ENCODE data around the gene ANKRD33B. TPM values are rescaled to one million over a fixed set of nuclear protein-coding genes. Genes with fewer than 3 reads are reported as not detected.

ANKRD33B gene
- total and polyA plus RNA-seq, 5 donors: 1.3 to 2.7 (median 2.3) TPM

- Histone ChIP-seq H3K4me1 (ENCODE audit: control insufficient read depth, insufficient read depth, low read length) (peaks cover 2% of the 10 kb centered on the region), H3K9me3 (ENCODE audit: control insufficient read depth, low read length) (no peaks in the 10 kb centered on the region), H3K4me3 (ENCODE audit: low read length) (no peak overlapping the region), H3K27me3 (ENCODE audit: control insufficient read depth, insufficient read depth) (no peaks in the 10 kb centered on the region), H3K27ac (ENCODE audit: low read length) (no peak overlapping the region)
- ATAC-seq (peak; percentile 14 to 17), DNase-seq (no peak)
- WGBS: 77% methylated on average over 14 of the region's 14 CpGs
- intact Hi-C loops (cut with DNase I): no loop called here
Measured at GRCh38 chr5:10538103-10538788, 25.6 kb upstream of the ANKRD33B start.

DNA sequence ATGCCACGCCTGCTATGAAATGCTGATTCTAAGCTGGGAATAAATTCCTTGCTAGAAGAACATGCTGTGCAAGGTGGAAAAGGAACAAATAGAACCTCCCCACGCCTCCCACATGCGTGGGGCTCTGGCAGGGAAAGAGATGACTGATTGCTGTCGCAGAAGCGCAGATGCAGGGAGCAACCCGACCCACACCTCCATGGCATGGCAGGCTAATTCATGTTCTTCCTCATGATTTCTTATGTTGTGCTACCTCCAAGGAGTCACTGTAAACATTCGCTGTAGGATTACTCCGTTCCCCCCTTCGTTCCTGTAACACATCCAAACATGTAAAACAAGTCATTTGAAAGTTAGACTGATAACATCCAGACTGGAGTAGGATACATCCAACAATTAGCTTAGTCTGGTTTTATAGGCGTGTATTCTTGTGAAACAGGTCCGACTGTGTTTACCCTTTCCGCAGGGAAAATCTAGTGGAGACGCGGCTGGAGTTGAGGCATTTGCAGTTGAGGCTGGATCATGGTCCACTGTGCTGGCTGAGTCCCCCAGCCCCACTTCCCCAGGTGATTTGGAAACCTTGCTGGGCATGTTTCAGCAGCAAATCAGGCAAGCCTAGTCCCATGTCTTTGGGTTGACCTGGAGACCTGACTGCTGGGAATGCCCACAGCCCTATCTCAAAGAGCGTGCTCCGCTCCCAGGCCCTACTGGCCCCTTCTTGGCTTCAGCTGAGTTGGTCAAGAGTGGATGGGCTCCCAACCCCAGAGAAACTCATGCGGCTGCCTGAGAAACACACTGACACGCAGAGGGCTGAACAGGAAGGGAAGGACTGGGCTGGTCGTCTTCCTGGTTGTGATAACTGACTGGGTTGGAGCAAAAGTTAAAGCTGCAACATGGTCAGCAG is 24.8 kb upstream of the ANKRD33B start:
- DNase-seq (no peak), ATAC-seq (peak; percentile 35 to 89)
- WGBS: 79% methylated on average over 19 of the region's 19 CpGs
- no peak overlapping the region for H3K27ac ChIP-seq (ENCODE audit: low read length)
- no peak overlapping the region for H3K4me3 ChIP-seq (ENCODE audit: low read length)
- no peaks in the 10 kb centered on the region for H3K9me3 ChIP-seq (ENCODE audit: control insufficient read depth, low read length)
- no peaks in the 10 kb centered on the region for H3K27me3 ChIP-seq (ENCODE audit: control insufficient read depth, insufficient read depth)
- intact Hi-C loops (cut with DNase I): no loop called here
- peaks cover 2% of the 10 kb centered on the region for H3K4me1 ChIP-seq (ENCODE audit: control insufficient read depth, insufficient read depth, low read length)

DNA sequence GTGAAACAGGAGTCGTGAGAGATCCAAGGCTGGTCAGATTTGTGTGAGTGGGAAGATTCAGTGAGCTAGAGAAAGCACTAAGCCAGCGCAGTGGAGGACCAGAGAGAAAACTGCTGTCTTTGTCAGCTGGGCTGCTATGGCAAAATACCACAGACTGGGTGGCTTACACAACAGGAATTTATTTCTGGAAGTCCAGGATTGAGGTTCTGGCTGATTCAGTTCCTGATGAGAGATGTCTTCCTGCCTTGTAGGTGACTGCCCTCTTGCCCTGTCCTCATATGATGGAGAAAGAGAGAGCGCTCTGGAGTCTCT is 24.2 kb upstream of the ANKRD33B start:
- WGBS: 72% methylated on average over 3 of the region's 3 CpGs
- no peak for DNase-seq
- ATAC-seq: peak in 1 of 2 donors; percentile 52
- Histone ChIP-seq H3K9me3 (ENCODE audit: control insufficient read depth, low read length) (no peaks in the 10 kb centered on the region), H3K27me3 (ENCODE audit: control insufficient read depth, insufficient read depth) (no peaks in the 10 kb centered on the region), H3K4me1 (ENCODE audit: control insufficient read depth, insufficient read depth, low read length) (peaks cover 2% of the 10 kb centered on the region), H3K4me3 (ENCODE audit: low read length) (no peak overlapping the region), H3K27ac (ENCODE audit: low read length) (no peak overlapping the region)
- intact Hi-C loops (cut with DNase I): no loop called here

DNA sequence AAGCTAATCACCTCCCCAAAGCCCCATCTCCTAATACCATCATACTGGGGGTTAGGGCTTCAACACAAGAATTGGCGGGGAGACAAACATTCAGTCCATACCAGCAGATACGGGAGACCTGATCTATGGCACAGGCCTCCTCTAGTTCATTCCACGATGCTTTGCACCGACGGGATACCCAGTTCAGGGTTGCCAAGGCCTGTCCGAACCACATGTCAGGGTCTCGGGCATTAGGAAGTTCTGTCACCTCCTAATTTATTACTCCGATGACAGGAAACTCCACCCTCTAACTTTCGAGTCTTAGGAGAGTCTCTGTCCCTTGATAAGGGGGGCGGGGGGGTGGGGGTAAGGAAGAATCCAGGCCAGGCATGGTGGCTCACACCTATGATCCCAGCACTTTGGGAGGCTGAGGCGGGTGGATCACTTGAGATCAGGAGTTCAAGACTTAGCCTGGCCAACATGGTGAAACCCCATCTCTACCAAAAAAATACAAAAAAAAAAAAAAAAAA is 23.8 kb upstream of the ANKRD33B start:
- WGBS: 85% methylated on average over 11 of the region's 11 CpGs
- Histone ChIP-seq H3K9me3 (ENCODE audit: control insufficient read depth, low read length) (no peaks in the 10 kb centered on the region), H3K4me3 (ENCODE audit: low read length) (no peak overlapping the region), H3K27me3 (ENCODE audit: control insufficient read depth, insufficient read depth) (no peaks in the 10 kb centered on the region), H3K4me1 (ENCODE audit: control insufficient read depth, insufficient read depth, low read length) (peaks cover 2% of the 10 kb centered on the region), H3K27ac (ENCODE audit: low read length) (no peak overlapping the region)
- ATAC-seq (no peak), DNase-seq (no peak)
- intact Hi-C loops (cut with DNase I): no loop called here

GRCh38 chr5:10540951-10541646 is 22.8 kb upstream of the ANKRD33B start:
- intact Hi-C loops (cut with DNase I): no loop called here
- Histone ChIP-seq H3K27me3 (ENCODE audit: control insufficient read depth, insufficient read depth) (no peaks in the 10 kb centered on the region), H3K4me1 (ENCODE audit: control insufficient read depth, insufficient read depth, low read length) (peaks cover 2% of the 10 kb centered on the region), H3K27ac (ENCODE audit: low read length) (no peak overlapping the region), H3K9me3 (ENCODE audit: control insufficient read depth, low read length) (no peaks in the 10 kb centered on the region), H3K4me3 (ENCODE audit: low read length) (no peak overlapping the region)
- 89% methylated on average over 13 of the region's 13 CpGs for WGBS
- no peak for DNase-seq
- ATAC-seq: no peak

DNA sequence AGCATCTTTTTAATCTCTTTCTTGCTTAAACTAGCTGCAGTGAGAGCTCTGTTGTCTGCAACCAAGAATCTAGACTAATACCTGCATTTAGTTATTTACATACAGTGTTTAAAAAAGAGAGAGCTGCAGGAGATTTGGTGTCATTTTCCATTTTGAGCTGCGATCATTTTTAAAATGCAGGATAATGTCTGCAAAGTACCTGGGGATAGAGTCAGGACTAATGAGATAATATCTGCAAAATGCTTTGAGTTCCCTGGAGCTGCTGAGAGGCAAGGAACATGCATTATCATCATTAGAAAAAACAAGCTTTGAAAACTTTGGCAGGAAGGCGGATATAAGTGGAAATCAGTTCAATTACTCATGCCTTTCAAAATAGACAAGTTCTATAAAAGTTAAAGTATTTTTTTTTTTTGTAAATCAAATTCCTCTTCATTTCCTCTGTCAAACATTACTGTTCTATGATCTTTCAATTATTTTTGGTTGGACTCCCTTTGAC is 21.8 kb upstream of the ANKRD33B start:
- ATAC-seq (no peak), DNase-seq (no peak)
- 60% methylated on average over 2 of the region's 2 CpGs for WGBS
- H3K9me3 ChIP-seq (ENCODE audit: control insufficient read depth, low read length): no peaks in the 10 kb centered on the region
- H3K27me3 ChIP-seq (ENCODE audit: control insufficient read depth, insufficient read depth): no peaks in the 10 kb centered on the region
- no peak overlapping the region for H3K4me3 ChIP-seq (ENCODE audit: low read length)
- intact Hi-C loops (cut with DNase I): no loop called here
- no peak overlapping the region for H3K27ac ChIP-seq (ENCODE audit: low read length)
- H3K4me1 ChIP-seq (ENCODE audit: control insufficient read depth, insufficient read depth, low read length): no peaks in the 10 kb centered on the region

DNA sequence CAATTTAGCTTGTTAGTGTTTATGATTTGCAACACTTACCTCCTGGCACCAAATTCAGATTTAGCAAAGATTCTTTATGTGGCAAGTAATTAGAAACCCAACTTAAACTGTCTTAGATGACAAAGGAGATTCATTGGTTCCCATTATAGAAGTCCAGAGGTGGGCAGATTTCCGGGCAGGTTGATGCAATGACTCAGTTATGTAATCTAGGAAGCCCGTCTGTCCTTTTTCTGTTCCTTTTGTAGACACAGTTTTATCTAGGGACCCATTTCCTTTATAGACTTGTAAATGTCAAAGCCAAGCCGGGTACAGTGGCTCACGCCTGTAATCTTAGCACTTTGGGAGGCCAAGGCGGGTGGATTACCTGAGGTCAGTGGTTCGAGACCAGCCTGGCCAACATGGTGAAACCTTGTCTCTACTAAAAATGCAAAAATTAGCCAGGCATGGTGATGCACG is 20.3 kb upstream of the ANKRD33B start:
- H3K27me3 ChIP-seq (ENCODE audit: control insufficient read depth, insufficient read depth): no peaks in the 10 kb centered on the region
- no peaks in the 10 kb centered on the region for H3K4me1 ChIP-seq (ENCODE audit: control insufficient read depth, insufficient read depth, low read length)
- no peaks in the 10 kb centered on the region for H3K9me3 ChIP-seq (ENCODE audit: control insufficient read depth, low read length)
- intact Hi-C loops (cut with DNase I): no loop called here
- ATAC-seq: no peak
- H3K4me3 ChIP-seq (ENCODE audit: low read length): no peak overlapping the region
- WGBS: 63% methylated on average over 7 of the region's 7 CpGs
- H3K27ac ChIP-seq (ENCODE audit: low read length): no peak overlapping the region
- DNase-seq: no peak

GRCh38 chr5:10545084-10545483 is 18.8 kb upstream of the ANKRD33B start:
- H3K4me1 ChIP-seq (ENCODE audit: control insufficient read depth, insufficient read depth, low read length): no peaks in the 10 kb centered on the region
- WGBS: 85% methylated on average over 8 of the region's 8 CpGs
- intact Hi-C loops (cut with DNase I): no loop called here
- H3K27me3 ChIP-seq (ENCODE audit: control insufficient read depth, insufficient read depth): no peaks in the 10 kb centered on the region
- DNase-seq (no peak), ATAC-seq (no peak)
- no peaks in the 10 kb centered on the region for H3K9me3 ChIP-seq (ENCODE audit: control insufficient read depth, low read length)
- no peak overlapping the region for H3K27ac ChIP-seq (ENCODE audit: low read length)
- H3K4me3 ChIP-seq (ENCODE audit: low read length): no peak overlapping the region

DNA sequence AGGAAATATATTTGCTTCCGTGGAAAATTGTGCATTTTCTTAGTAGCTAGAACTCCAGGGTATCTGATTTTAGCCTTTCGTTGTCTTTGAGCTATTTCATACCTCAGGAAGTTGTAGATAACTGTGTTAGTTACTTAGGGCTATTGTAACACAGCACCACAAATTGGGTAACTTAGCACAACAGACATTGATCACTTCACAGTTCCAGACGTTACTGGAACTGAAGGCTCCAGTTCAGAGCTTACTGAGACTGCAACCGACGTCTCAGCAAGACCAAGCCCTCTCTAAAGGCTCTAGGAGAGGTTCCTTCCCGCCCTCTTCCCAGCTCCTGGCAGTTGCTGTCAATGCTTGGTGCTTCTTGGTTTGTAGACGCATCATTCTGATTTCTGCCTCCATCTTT is 17.7 kb upstream of the ANKRD33B start:
- ATAC-seq (no peak), DNase-seq (no peak)
- no peak overlapping the region for H3K4me3 ChIP-seq (ENCODE audit: low read length)
- H3K27me3 ChIP-seq (ENCODE audit: control insufficient read depth, insufficient read depth): no peaks in the 10 kb centered on the region
- 56% methylated on average over 7 of the region's 7 CpGs for WGBS
- intact Hi-C loops (cut with DNase I): no loop called here
- no peaks in the 10 kb centered on the region for H3K9me3 ChIP-seq (ENCODE audit: control insufficient read depth, low read length)
- no peaks in the 10 kb centered on the region for H3K4me1 ChIP-seq (ENCODE audit: control insufficient read depth, insufficient read depth, low read length)
- H3K27ac ChIP-seq (ENCODE audit: low read length): no peak overlapping the region

GRCh38 chr5:10548418-10549122 is 15.3 kb upstream of the ANKRD33B start:
- DNase-seq (no peak), ATAC-seq (no peak)
- H3K27ac ChIP-seq (ENCODE audit: low read length): no peak overlapping the region
- peaks cover 4% of the 10 kb centered on the region for H3K4me1 ChIP-seq (ENCODE audit: control insufficient read depth, insufficient read depth, low read length)
- WGBS: 94% methylated on average over 48 of the region's 48 CpGs
- peaks cover 2% of the 10 kb centered on the region for H3K9me3 ChIP-seq (ENCODE audit: control insufficient read depth, low read length)
- H3K4me3 ChIP-seq (ENCODE audit: low read length): no peak overlapping the region
- no peaks in the 10 kb centered on the region for H3K27me3 ChIP-seq (ENCODE audit: control insufficient read depth, insufficient read depth)
- intact Hi-C loops (cut with DNase I): no loop called here
